IgD-negative memory B cell (primary cell): Measurements from ENCODE around the gene TFAP2E. TPM values are rescaled to one million over a fixed set of nuclear protein-coding genes. Genes with fewer than 3 reads are reported as not detected.

ENCODE experiments used
- H3K27ac Mint-ChIP-seq, 3 donors: one replicate each; pipeline ENCODE4 v1.8.0; 2020 to 2022; ENCODE audit warnings: mild to moderate bottlenecking in 3 of 3, mixed read lengths in 3 of 3, moderate library complexity in 1 of 3
- H3K27me3 Mint-ChIP-seq: one replicate; pipeline ENCODE4 v1.8.0; 2021; ENCODE audit warnings: mixed read lengths
- H3K36me3 Mint-ChIP-seq: one replicate; pipeline ENCODE4 v1.8.0; 2020; ENCODE audit warnings: mild to moderate bottlenecking, mixed read lengths
- H3K4me1 Mint-ChIP-seq, 3 donors: one replicate each; pipeline ENCODE4 v1.8.0; 2020 to 2022; ENCODE audit warnings: mixed read lengths in 3 of 3, mild to moderate bottlenecking in 1 of 3
- H3K4me3 Mint-ChIP-seq, 4 donors: one replicate each; pipeline ENCODE4 v1.8.0; 2020 to 2022; ENCODE audit warnings: mild to moderate bottlenecking in 4 of 4, mixed read lengths in 4 of 4, moderate library complexity in 3 of 4
- H3K9me3 Mint-ChIP-seq, 3 donors: one replicate each; pipeline ENCODE4 v1.8.0; 2020 to 2021; ENCODE audit warnings: mixed read lengths in 3 of 3, mild to moderate bottlenecking in 1 of 3
- polyA plus RNA-seq: library from polyadenylated mRNA; unstranded; fragments of 300-500 nt; fragmentation: Illumina TruSeq; gene quantifications from one replicate; pipeline ENCODE4 v1.2.3, GENCODE V29; 2021

The TFAP2E gene
- polyA plus RNA-seq, 1 donor from 2014 or later, result 0.31 TPM

DNA sequence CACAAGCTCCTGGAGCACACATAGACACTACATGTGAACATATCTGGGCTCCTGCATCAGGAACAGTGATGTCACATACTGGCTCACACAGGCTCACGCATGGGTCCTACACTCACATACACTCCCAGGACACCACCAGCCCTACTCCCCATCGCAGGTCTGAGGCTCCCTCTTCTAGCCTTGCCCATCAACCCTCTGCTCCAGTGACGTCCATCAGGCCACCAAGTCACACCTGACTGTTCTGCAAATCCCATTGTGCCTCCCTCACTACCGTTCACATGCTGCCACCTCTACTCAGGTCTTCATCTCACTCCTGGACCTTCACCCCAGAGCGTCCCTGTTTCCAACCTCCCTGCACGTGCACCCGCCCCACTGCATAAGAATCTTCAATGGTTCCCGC, 18.1 kb downstream of the TFAP2E start:
- no peaks in the 10 kb centered on the region for H3K9me3 Mint-ChIP-seq
- peak overlapping the region in 1 of 3 donors; percentile 74 for H3K27ac Mint-ChIP-seq
- H3K36me3 Mint-ChIP-seq, result peaks cover 5% of the 10 kb centered on the region
- no peak overlapping the region for H3K4me3 Mint-ChIP-seq
- H3K4me1 Mint-ChIP-seq, result peaks cover 0 to 1% (median 0%) of the 10 kb centered on the region in 3 donors
- no peaks in the 10 kb centered on the region for H3K27me3 Mint-ChIP-seq

DNA sequence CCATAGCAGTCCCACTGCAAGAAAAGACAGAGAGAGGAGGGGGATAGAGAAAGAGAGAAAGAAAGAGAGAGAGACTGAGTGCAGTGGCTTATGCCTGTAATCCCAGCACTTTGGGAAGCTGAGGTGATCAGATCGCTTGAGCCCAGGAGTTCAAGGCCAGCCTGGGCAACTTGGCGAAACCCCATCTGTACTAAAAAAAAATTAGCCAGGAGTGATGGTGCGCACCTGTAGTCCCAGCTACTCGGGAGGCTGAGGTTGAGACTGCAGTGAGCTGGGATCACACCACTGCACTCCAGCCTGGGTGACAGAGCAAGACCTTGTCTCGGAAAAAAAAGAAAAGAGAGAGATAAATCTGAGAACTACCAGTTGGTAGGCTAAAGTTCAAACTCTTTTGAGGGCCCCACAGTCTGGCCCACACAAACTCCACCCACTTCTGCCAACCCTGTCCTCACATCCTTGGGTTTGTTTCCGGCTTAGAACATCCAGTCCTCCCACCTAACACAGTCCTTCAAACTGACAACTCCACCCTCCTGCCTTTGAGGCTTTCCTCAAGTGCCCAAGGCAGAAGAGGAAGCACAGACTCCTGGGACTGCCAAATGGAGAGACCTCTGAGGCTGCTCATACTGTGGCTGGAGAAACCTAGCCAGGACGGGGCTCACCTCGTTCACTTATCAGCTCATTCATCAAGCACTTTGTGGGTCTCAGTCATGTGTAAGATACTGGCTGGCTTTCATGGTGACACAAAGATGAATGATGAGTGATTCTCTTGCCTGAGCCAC, 20.1 kb downstream of the TFAP2E start:
- Mint-ChIP-seq H3K27me3 (no peaks in the 10 kb centered on the region), H3K4me1 (peaks cover 0 to 1% (median 0%) of the 10 kb centered on the region in 3 donors), H3K9me3 (no peaks in the 10 kb centered on the region), H3K36me3 (peaks cover 4% of the 10 kb centered on the region), H3K27ac (no peak overlapping the region), H3K4me3 (no peak overlapping the region)

DNA sequence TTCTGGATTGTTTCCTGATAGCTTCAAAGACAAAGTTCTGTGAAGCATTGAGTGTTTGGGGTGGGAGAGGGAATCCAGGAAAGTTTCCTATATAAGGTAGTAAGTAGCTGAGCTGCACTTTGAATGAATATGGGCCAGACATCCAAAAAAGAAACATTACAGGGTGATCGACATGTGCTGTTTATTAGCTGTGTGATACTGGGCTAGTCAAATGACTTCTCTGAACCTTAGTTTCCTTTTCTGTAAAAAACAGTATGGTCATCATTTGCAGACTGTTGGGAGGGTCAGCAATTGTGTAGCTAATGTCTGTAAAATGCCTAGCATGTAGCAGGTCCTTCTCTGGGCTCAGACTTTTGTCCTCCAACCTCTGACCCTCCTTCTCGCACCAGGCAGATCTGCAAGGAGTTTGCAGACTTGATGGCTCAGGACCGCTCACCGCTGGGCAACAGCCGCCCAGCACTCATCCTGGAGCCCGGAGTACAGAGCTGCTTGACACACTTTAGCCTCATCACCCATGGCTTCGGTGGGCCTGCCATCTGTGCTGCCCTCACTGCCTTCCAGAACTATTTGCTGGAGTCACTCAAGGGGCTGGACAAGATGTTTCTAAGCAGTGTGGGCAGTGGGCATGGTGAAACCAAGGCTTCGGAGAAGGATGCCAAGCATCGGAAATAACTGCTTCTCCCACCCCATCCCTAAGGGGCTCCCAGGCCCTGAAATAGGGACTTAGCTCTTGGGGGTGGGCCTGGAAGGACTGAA, 21.1 kb downstream of the TFAP2E start:
- Mint-ChIP-seq H3K4me3 (no peak overlapping the region), H3K27ac (no peak overlapping the region), H3K36me3 (peaks cover 2% of the 10 kb centered on the region), H3K4me1 (peaks cover 0 to under 1% (median 0%) of the 10 kb centered on the region in 3 donors), H3K27me3 (no peaks in the 10 kb centered on the region), H3K9me3 (no peaks in the 10 kb centered on the region)

GRCh38 chr1:35595684-35596083, 22.6 kb downstream of the TFAP2E start:
- Mint-ChIP-seq H3K4me1 (peaks cover 0 to 1% (median 0%) of the 10 kb centered on the region in 3 donors), H3K27ac (no peak overlapping the region), H3K4me3 (no peak overlapping the region), H3K36me3 (no peaks in the 10 kb centered on the region), H3K27me3 (no peaks in the 10 kb centered on the region), H3K9me3 (no peaks in the 10 kb centered on the region)

DNA sequence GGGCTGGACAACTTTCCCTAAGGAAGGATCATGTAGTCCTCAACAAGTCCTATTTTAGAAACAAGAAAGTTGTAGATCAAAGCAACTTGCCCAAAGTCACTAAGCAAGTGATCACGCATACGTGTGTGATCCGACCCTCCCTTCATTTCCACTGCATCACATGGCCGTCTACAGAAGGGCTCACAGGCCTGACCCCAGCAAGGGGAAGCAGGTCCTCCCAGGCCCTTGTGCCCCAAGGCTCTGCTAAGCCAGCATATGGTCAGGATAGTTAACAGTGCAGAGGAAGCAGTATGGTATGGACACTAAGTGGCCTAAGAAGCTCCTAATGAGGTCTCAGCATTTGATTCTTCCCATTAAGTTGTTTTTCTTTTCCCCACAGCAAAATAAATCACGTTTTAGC, 24.8 kb downstream of the TFAP2E start:
- Mint-ChIP-seq H3K4me3 (no peak overlapping the region), H3K36me3 (peaks cover 2% of the 10 kb centered on the region), H3K27ac (no peak overlapping the region), H3K27me3 (no peaks in the 10 kb centered on the region), H3K4me1 (peaks cover 0 to 1% (median 0%) of the 10 kb centered on the region in 3 donors), H3K9me3 (no peaks in the 10 kb centered on the region)

GRCh38 chr1:35598895-35599294, 25.8 kb downstream of the TFAP2E start:
- H3K27ac Mint-ChIP-seq, result peak overlapping the region in 2 of 3 donors; percentile 22 to 59
- H3K36me3 Mint-ChIP-seq, result peaks cover 4% of the 10 kb centered on the region
- no peaks in the 10 kb centered on the region for H3K27me3 Mint-ChIP-seq
- H3K4me3 Mint-ChIP-seq, result no peak overlapping the region
- H3K9me3 Mint-ChIP-seq, result no peaks in the 10 kb centered on the region
- peaks cover 0 to 1% (median 0%) of the 10 kb centered on the region in 3 donors for H3K4me1 Mint-ChIP-seq

DNA sequence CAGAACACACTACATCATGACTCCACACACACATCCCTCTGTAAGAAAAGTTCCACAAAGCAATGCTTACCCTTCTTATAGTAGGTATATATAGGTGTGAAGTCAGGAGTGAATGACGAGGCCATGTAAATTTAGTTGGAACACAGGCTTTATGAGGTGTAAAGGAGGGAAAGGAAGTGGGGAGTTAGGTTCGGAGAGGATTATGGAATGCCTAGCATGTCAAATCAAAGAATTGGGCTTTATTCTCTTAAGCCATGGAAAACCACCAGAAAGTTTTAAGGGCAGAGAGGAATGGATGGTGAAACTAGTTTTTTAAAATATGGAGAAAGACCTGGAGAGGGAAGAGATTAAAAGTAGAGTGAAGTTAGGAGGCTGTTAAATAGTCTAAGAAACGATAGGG, 26.3 kb downstream of the TFAP2E start:
- no peak overlapping the region for H3K4me3 Mint-ChIP-seq
- no peak overlapping the region for H3K27ac Mint-ChIP-seq
- H3K4me1 Mint-ChIP-seq, result peaks cover 0 to 1% (median 0%) of the 10 kb centered on the region in 3 donors
- H3K9me3 Mint-ChIP-seq, result no peaks in the 10 kb centered on the region
- H3K27me3 Mint-ChIP-seq, result no peaks in the 10 kb centered on the region
- peaks cover 4% of the 10 kb centered on the region for H3K36me3 Mint-ChIP-seq

DNA sequence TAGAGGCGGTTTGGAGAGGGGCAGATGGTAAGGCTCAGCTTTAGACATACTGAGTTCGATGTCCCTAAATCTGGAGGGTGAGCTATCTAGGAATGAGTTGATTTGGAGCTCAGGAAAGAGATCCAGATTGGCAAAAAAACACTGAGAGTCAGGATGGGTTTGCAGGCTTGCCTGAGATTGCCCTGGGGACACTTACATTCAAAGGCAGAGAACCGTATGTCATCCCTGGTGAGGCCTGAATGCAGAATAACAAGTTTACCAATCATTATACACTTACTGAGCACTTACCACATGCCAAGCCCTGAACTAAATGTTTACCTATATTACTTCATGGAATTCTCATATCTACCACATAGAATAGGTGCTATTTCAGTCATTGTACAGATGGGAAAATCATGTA, 27.5 kb downstream of the TFAP2E start:
- Mint-ChIP-seq H3K36me3 (peaks cover 6% of the 10 kb centered on the region), H3K27ac (no peak overlapping the region), H3K9me3 (no peaks in the 10 kb centered on the region), H3K27me3 (no peaks in the 10 kb centered on the region), H3K4me1 (peaks cover 0 to 1% (median 0%) of the 10 kb centered on the region in 3 donors), H3K4me3 (no peak overlapping the region)

- H3K27ac Mint-ChIP-seq, result no peak overlapping the region
- H3K9me3 Mint-ChIP-seq, result no peaks in the 10 kb centered on the region
- peaks cover 14% of the 10 kb centered on the region for H3K36me3 Mint-ChIP-seq
- H3K27me3 Mint-ChIP-seq, result no peaks in the 10 kb centered on the region
- peak overlapping the region in 1 of 4 donors; percentile 45 for H3K4me3 Mint-ChIP-seq
- peaks cover 0 to 3% (median 3%) of the 10 kb centered on the region in 3 donors for H3K4me1 Mint-ChIP-seq
Measured at GRCh38 chr1:35603468-35603867, 30.4 kb downstream of the TFAP2E start.

GRCh38 chr1:35603941-35604340, 30.8 kb downstream of the TFAP2E start:
- Mint-ChIP-seq H3K27ac (no peak overlapping the region), H3K4me1 (peaks cover 0 to 3% (median 3%) of the 10 kb centered on the region in 3 donors), H3K36me3 (peaks cover 16% of the 10 kb centered on the region)

GRCh38 chr1:35605071-35605866, 32.2 kb downstream of the TFAP2E start:
- Mint-ChIP-seq H3K9me3 (no peaks in the 10 kb centered on the region), H3K27me3 (no peaks in the 10 kb centered on the region), H3K27ac (peak overlapping the region in 2 of 3 donors; percentile 54 to 63), H3K4me3 (no peak overlapping the region), H3K36me3 (peaks cover 21% of the 10 kb centered on the region), H3K4me1 (peaks cover 0 to 3% (median 2%) of the 10 kb centered on the region in 3 donors)

More at GRCh38 chr1:35603941-35604340, 30.8 kb downstream of the TFAP2E start:
- Mint-ChIP-seq H3K27me3 (no peaks in the 10 kb centered on the region), H3K9me3 (no peaks in the 10 kb centered on the region), H3K4me3 (no peak overlapping the region)

GRCh38 chr1:35605867-35606182, 32.7 kb downstream of the TFAP2E start:
- H3K4me3 Mint-ChIP-seq, result no peak overlapping the region
- peak overlapping the region in 1 of 3 donors; percentile 31 for H3K27ac Mint-ChIP-seq
- no peaks in the 10 kb centered on the region for H3K27me3 Mint-ChIP-seq
- peaks cover 21% of the 10 kb centered on the region for H3K36me3 Mint-ChIP-seq
- H3K9me3 Mint-ChIP-seq, result no peaks in the 10 kb centered on the region
- H3K4me1 Mint-ChIP-seq, result peaks cover 0 to 3% (median 2%) of the 10 kb centered on the region in 3 donors

DNA sequence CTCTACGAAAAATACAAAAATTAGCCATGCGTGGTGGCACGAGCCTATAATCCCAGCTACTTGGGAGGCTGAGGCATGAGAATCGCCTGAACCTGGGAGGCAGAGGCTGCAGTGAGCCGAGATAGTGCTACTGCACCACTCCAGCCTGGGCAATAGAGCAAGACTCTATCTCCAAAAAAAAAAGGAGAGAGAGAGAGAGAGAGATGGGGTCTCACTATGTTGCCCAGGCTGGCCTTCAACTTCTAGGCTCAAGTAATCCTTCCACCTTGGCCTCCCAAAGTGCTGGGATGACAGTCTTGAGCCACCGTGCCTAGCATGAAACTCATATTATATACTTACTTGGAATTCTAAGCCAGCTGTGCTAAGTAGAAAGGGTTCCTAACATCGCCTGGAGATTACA, 38.5 kb downstream of the TFAP2E start:
- Mint-ChIP-seq H3K27ac (no peak overlapping the region), H3K9me3 (no peaks in the 10 kb centered on the region)

DNA sequence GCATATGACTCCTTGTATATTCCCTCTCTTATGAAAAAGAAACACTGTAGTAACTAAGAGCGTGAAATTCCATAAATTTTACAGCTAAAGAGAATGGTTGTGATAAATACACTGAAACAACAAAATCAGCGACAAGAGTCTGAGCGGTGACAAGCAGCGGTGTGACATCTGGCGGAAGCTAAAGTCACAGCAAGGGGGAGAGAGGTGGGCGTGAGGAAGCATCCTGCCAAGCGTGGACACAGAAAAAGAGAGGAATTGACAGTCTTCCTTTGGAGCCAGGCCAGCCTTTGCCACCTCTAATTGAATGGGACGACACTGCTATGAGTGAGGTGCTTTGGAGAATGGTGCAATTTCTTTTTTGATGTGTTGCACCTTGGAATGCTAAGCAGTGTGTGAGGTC, 42.3 kb downstream of the TFAP2E start:
- H3K36me3 Mint-ChIP-seq, result peaks cover 2% of the 10 kb centered on the region
- H3K27me3 Mint-ChIP-seq, result no peaks in the 10 kb centered on the region
- no peaks in the 10 kb centered on the region for H3K9me3 Mint-ChIP-seq
- H3K4me1 Mint-ChIP-seq, result peaks cover 0 to 5% (median 2%) of the 10 kb centered on the region in 3 donors
- no peak overlapping the region for H3K4me3 Mint-ChIP-seq
- H3K27ac Mint-ChIP-seq, result no peak overlapping the region

More for the DNA sequence above, 38.5 kb downstream of the TFAP2E start:
- H3K4me1 Mint-ChIP-seq, result peaks cover 0 to 6% (median 4%) of the 10 kb centered on the region in 3 donors
- no peaks in the 10 kb centered on the region for H3K27me3 Mint-ChIP-seq
- peaks cover 17% of the 10 kb centered on the region for H3K36me3 Mint-ChIP-seq
- H3K4me3 Mint-ChIP-seq, result no peak overlapping the region
